A673 (cell line): Measurements from ENCODE around the gene ZBTB38. TPM values are rescaled to one million over a fixed set of nuclear protein-coding genes. Genes with fewer than 3 reads are reported as not detected.

ENCODE experiments used
- BruUV-seq: library from RNA; stranded (reverse); fragments of 400-500 nt; replicated peaks from 2 replicates; lab custom pipeline; 2021; lab: Mats Ljungman, UMichigan
- CTCF ChIA-PET: fragments of 300-600 bp; sonication (Branson Sonifier 250); formaldehyde crosslinking; loops from one replicate; lab custom pipeline; 2022; ENCODE audit warnings: antibody characterized with exemption; lab: Charles Lee
- POLR2A ChIA-PET: fragments of 300-600 bp; sonication (Branson Sonifier 250); formaldehyde crosslinking; loops from one replicate; lab custom pipeline; 2022; ENCODE audit warnings: antibody characterized with exemption; ENCODE audit not compliant: low non-redundant PET; lab: Charles Lee
- DNase-seq: peaks from one replicate; pipeline ENCODE4 v3.0.0-alpha.2; 2015; ENCODE audit warnings: low spot score
- H3K27ac ChIP-seq: fragments of 200-600 bp; sonication (generic); 2 replicates; pipeline ENCODE4 v1.5.1; 2016; ENCODE audit warnings: mixed run types, low read depth, mild to moderate bottlenecking, mixed read lengths, antibody characterized with exemption, low read length; ENCODE audit not compliant: poor library complexity, severe bottlenecking
- H3K27me3 ChIP-seq: fragments of 200-600 bp; sonication (generic); replicated peaks from 2 replicates; pipeline ENCODE4 v1.6.1; 2017; ENCODE audit warnings: mixed run types, low read depth, mild to moderate bottlenecking, mixed read lengths, antibody characterized with exemption, low read length; ENCODE audit not compliant: insufficient read depth, poor library complexity
- H3K36me3 ChIP-seq: fragments of 200-600 bp; sonication (generic); 2 replicates; pipeline ENCODE4 v1.6.1; 2016; ENCODE audit warnings: mixed run types, mild to moderate bottlenecking, mixed read lengths, antibody characterized with exemption, low read length; ENCODE audit not compliant: insufficient read depth, poor library complexity, severe bottlenecking
- H3K4me1 ChIP-seq: fragments of 200-600 bp; sonication (generic); 2 replicates; pipeline ENCODE4 v1.6.1; 2017; ENCODE audit warnings: mixed run types, mild to moderate bottlenecking, mixed read lengths, antibody characterized with exemption, low read length; ENCODE audit not compliant: insufficient read depth, poor library complexity, severe bottlenecking
- H3K4me3 ChIP-seq: fragments of 200-600 bp; sonication (generic); 2 replicates; pipeline ENCODE4 v1.5.1; 2016; ENCODE audit warnings: low read depth, mixed run types, mild to moderate bottlenecking, mixed read lengths, low read length; ENCODE audit not compliant: poor library complexity, severe bottlenecking
- H3K9me3 ChIP-seq: fragments of 200-600 bp; sonication (generic); 2 replicates; pipeline ENCODE4 v1.6.1; 2016; ENCODE audit warnings: mixed run types, low read depth, mild to moderate bottlenecking, mixed read lengths, antibody characterized with exemption, low read length; ENCODE audit not compliant: poor library complexity, severe bottlenecking
- EZH2 ChIP-seq: fragments of 200-600 bp; sonication (generic); IDR thresholded peaks from 2 replicates; pipeline ENCODE4 v1.6.1; 2017; ENCODE audit warnings: borderline replicate concordance, low read depth, mild to moderate bottlenecking, mixed read lengths, antibody characterized with exemption, low read length; ENCODE audit not compliant: poor library complexity, severe bottlenecking
- intact Hi-C: fragments of 100-400 bp; cut with micrococcal nuclease; formaldehyde crosslinking; loops from one replicate; pipeline ENCODE4 v1.10.0; 2022; ENCODE audit not compliant: unreplicated experiment
- total RNA-seq: library from RNA; stranded (reverse); gene quantifications from 2 replicates; pipeline ENCODE4 v1.2.3, GENCODE V29; 2021
- TF ChIP-seq, protein P1 (sequence below): fragments of 300-800, 200-600 bp; sonication (generic); conservative IDR thresholded peaks from 2 replicates; pipeline ENCODE4 v1.5.1; 2017; ENCODE audit warnings: low read depth, mild to moderate bottlenecking, antibody characterized with exemption, low read length, moderate library complexity, mixed read lengths

ZBTB38 gene
- total RNA-seq, 1 experiment from 2014 or later: 23.7 TPM

- Histone ChIP-seq H3K27ac (no peak overlapping the region), H3K4me1 (no peaks in the 10 kb centered on the region), H3K4me3 (no peak overlapping the region), H3K9me3 (no peaks in the 10 kb centered on the region), H3K36me3 (no peaks in the 10 kb centered on the region), H3K27me3 (no peaks in the 10 kb centered on the region)
- no peak for TF ChIP-seq EZH2
- TF ChIP-seq, protein P1, sequence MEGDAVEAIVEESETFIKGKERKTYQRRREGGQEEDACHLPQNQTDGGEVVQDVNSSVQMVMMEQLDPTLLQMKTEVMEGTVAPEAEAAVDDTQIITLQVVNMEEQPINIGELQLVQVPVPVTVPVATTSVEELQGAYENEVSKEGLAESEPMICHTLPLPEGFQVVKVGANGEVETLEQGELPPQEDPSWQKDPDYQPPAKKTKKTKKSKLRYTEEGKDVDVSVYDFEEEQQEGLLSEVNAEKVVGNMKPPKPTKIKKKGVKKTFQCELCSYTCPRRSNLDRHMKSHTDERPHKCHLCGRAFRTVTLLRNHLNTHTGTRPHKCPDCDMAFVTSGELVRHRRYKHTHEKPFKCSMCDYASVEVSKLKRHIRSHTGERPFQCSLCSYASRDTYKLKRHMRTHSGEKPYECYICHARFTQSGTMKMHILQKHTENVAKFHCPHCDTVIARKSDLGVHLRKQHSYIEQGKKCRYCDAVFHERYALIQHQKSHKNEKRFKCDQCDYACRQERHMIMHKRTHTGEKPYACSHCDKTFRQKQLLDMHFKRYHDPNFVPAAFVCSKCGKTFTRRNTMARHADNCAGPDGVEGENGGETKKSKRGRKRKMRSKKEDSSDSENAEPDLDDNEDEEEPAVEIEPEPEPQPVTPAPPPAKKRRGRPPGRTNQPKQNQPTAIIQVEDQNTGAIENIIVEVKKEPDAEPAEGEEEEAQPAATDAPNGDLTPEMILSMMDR: no peak
- CTCF ChIA-PET: no interaction called here
- intact Hi-C loops: loop anchor here (10.0 kb wide), 1 partner anchor 196 kb away; no protein-coding TSS in a partner anchor
- no TSS peak for BruUV-seq
- POLR2A ChIA-PET: no interaction called here
- DNase-seq: no peak
These were observed 856 bp downstream of the ZBTB38 start for GRCh38 chr3:141368925-141369794.

GRCh38 chr3:141370065-141370533, 1.8 kb downstream of the ZBTB38 start:
- peak; percentile 92 for DNase-seq
- no peaks in the 10 kb centered on the region for H3K36me3 ChIP-seq

GRCh38 chr3:141371882-141372281, 3.6 kb downstream of the ZBTB38 start:
- CTCF ChIA-PET: no interaction called here
- Histone ChIP-seq H3K27ac (no peak overlapping the region), H3K4me3 (no peak overlapping the region), H3K4me1 (no peaks in the 10 kb centered on the region), H3K27me3 (no peaks in the 10 kb centered on the region), H3K9me3 (no peaks in the 10 kb centered on the region), H3K36me3 (no peaks in the 10 kb centered on the region)
- no TSS peak for BruUV-seq
- POLR2A ChIA-PET: no interaction called here
- TF ChIP-seq EZH2: no peak
- TF ChIP-seq, protein P1: no peak
- DNase-seq: no peak
- intact Hi-C loops: no loop called here

More at GRCh38 chr3:141370065-141370533, 1.8 kb downstream of the ZBTB38 start:
- Histone ChIP-seq H3K4me3 (no peak overlapping the region), H3K27me3 (no peaks in the 10 kb centered on the region), H3K9me3 (no peaks in the 10 kb centered on the region), H3K4me1 (no peaks in the 10 kb centered on the region), H3K27ac (no peak overlapping the region)
- TF ChIP-seq, protein P1: peak; percentile 62
- no peak for TF ChIP-seq EZH2
- BruUV-seq: no TSS peak
- POLR2A ChIA-PET: no interaction called here
- CTCF ChIA-PET: no interaction called here
- intact Hi-C loops: no loop called here
